ENCODE results near the gene TGFB1I1. TPM values are rescaled to one million over a fixed set of nuclear protein-coding genes. Genes with fewer than 3 reads are reported as not detected.

The TGFB1I1 gene
- total RNA-seq, 3 donors from 2014 or later (not counting 1 experiment from before 2014, with no cell fraction given) = 0.72 to 1.3 (median 0.78) TPM

GRCh38 chr16:31493506-31494125 is 21.7 kb downstream of the TGFB1I1 start:
- 98% methylated on average over 17 of the region's 18 CpGs for WGBS (ENCODE audit: insufficient coverage)
- Histone ChIP-seq H3K9me3 (ENCODE audit: control insufficient read depth, insufficient read depth, low read length) (no peaks in the 10 kb centered on the region), H3K4me3 (ENCODE audit: low read length) (no peak overlapping the region), H3K36me3 (ENCODE audit: control insufficient read depth, insufficient read depth, low read length) (peaks cover 27% of the 10 kb centered on the region), H3K27me3 (ENCODE audit: control insufficient read depth, insufficient read depth, low read length) (no peaks in the 10 kb centered on the region), H3K27ac (ENCODE audit: low read length) (no peak overlapping the region), H3K4me1 (ENCODE audit: control insufficient read depth, insufficient read depth, low read length) (no peaks in the 10 kb centered on the region)
- intact Hi-C loops (cut with micrococcal nuclease) = loop anchor here (10.0 kb wide), 1 partner anchor 221 kb away; a partner anchor contains a TSS
- Mint-ChIP-seq H3K27ac (no peak overlapping the region), H3K4me1 (peaks cover 1 to 7% of the 10 kb centered on the region in 2 donors), H3K36me3 (no peaks in the 10 kb centered on the region), H3K9me3 (no peaks in the 10 kb centered on the region), H3K27me3 (ENCODE audit: low read depth in 2 of 2) (no peaks in the 10 kb centered on the region), H3K4me3 (no peak overlapping the region)
- DNase-seq (no peak), ATAC-seq (no peak)
- TF ChIP-seq CTCF (IDR thresholded peaks at IDR 0.05) = no peak

GRCh38 chr16:31496670-31497069 is 24.7 kb downstream of the TGFB1I1 start:
- ATAC-seq = no peak
- H3K27ac ChIP-seq (ENCODE audit: low read length) = no peak overlapping the region
- no peak overlapping the region for H3K4me3 ChIP-seq (ENCODE audit: low read length)
- H3K9me3 ChIP-seq (ENCODE audit: control insufficient read depth, insufficient read depth, low read length) = no peaks in the 10 kb centered on the region
- Mint-ChIP-seq H3K27ac (no peak overlapping the region), H3K9me3 (no peaks in the 10 kb centered on the region), H3K4me3 (no peak overlapping the region), H3K4me1 (peaks cover 4 to 7% of the 10 kb centered on the region in 2 donors), H3K27me3 (ENCODE audit: low read depth in 2 of 2) (no peaks in the 10 kb centered on the region), H3K36me3 (no peaks in the 10 kb centered on the region)
- no peaks in the 10 kb centered on the region for H3K4me1 ChIP-seq (ENCODE audit: control insufficient read depth, insufficient read depth, low read length)
- no peak for TF ChIP-seq CTCF (IDR thresholded peaks at IDR 0.05)
- 94% methylated on average over 10 of the region's 10 CpGs for WGBS (ENCODE audit: insufficient coverage)
- H3K36me3 ChIP-seq (ENCODE audit: control insufficient read depth, insufficient read depth, low read length) = peaks cover 30% of the 10 kb centered on the region
- intact Hi-C loops (cut with micrococcal nuclease) = loop anchor here (10.0 kb wide), 1 partner anchor 218 kb away; a partner anchor contains a TSS
- H3K27me3 ChIP-seq (ENCODE audit: control insufficient read depth, insufficient read depth, low read length) = no peaks in the 10 kb centered on the region
- DNase-seq = no peak

GRCh38 chr16:31498493-31498892 is 26.5 kb downstream of the TGFB1I1 start:
- no peaks in the 10 kb centered on the region for H3K9me3 ChIP-seq (ENCODE audit: control insufficient read depth, insufficient read depth, low read length)
- TF ChIP-seq CTCF (IDR thresholded peaks at IDR 0.05) = no peak
- intact Hi-C loops (cut with micrococcal nuclease) = loop anchor here (10.0 kb wide), 1 partner anchor 216 kb away; a partner anchor contains a TSS
- ATAC-seq (no peak), DNase-seq (no peak)
- no peak overlapping the region for H3K27ac ChIP-seq (ENCODE audit: low read length)
- WGBS (ENCODE audit: insufficient coverage) = 95% methylated on average over 8 of the region's 8 CpGs
- Mint-ChIP-seq H3K27me3 (ENCODE audit: low read depth in 2 of 2) (no peaks in the 10 kb centered on the region), H3K4me1 (peaks cover 4 to 7% of the 10 kb centered on the region in 2 donors), H3K27ac (peak overlapping the region in 1 of 2 donors; percentile 16), H3K36me3 (no peaks in the 10 kb centered on the region), H3K9me3 (no peaks in the 10 kb centered on the region), H3K4me3 (no peak overlapping the region)
- no peaks in the 10 kb centered on the region for H3K27me3 ChIP-seq (ENCODE audit: control insufficient read depth, insufficient read depth, low read length)
- no peak overlapping the region for H3K4me3 ChIP-seq (ENCODE audit: low read length)
- H3K36me3 ChIP-seq (ENCODE audit: control insufficient read depth, insufficient read depth, low read length) = peaks cover 24% of the 10 kb centered on the region
- no peaks in the 10 kb centered on the region for H3K4me1 ChIP-seq (ENCODE audit: control insufficient read depth, insufficient read depth, low read length)

GRCh38 chr16:31499928-31500327 is 28.0 kb downstream of the TGFB1I1 start:
- no peaks in the 10 kb centered on the region for H3K36me3 Mint-ChIP-seq
- Histone ChIP-seq H3K27ac (ENCODE audit: low read length) (no peak overlapping the region), H3K9me3 (ENCODE audit: control insufficient read depth, insufficient read depth, low read length) (no peaks in the 10 kb centered on the region), H3K4me1 (ENCODE audit: control insufficient read depth, insufficient read depth, low read length) (no peaks in the 10 kb centered on the region), H3K27me3 (ENCODE audit: control insufficient read depth, insufficient read depth, low read length) (no peaks in the 10 kb centered on the region), H3K36me3 (ENCODE audit: control insufficient read depth, insufficient read depth, low read length) (peaks cover 24% of the 10 kb centered on the region), H3K4me3 (ENCODE audit: low read length) (no peak overlapping the region)
- DNase-seq (no peak), ATAC-seq (no peak)
- no peak overlapping the region for H3K4me3 Mint-ChIP-seq
- H3K27me3 Mint-ChIP-seq (ENCODE audit: low read depth in 2 of 2) = no peaks in the 10 kb centered on the region
- no peak for TF ChIP-seq CTCF (IDR thresholded peaks at IDR 0.05)
- no peaks in the 10 kb centered on the region for H3K9me3 Mint-ChIP-seq
- 96% methylated on average over 8 of the region's 8 CpGs for WGBS (ENCODE audit: insufficient coverage)
- intact Hi-C loops (cut with micrococcal nuclease) = loop anchor here (10.0 kb wide), 1 partner anchor 215 kb away; a partner anchor contains a TSS
- H3K4me1 Mint-ChIP-seq = peaks cover 4 to 7% of the 10 kb centered on the region in 2 donors
- no peak overlapping the region for H3K27ac Mint-ChIP-seq
